Fibroblast of upper back skin (primary cell): ENCODE results near the gene C17orf50.

Experiments
- DNase-seq: peaks from one replicate; pipeline ENCODE4 v3.0.0-alpha.2; 2013

The C17orf50 gene

DNA sequence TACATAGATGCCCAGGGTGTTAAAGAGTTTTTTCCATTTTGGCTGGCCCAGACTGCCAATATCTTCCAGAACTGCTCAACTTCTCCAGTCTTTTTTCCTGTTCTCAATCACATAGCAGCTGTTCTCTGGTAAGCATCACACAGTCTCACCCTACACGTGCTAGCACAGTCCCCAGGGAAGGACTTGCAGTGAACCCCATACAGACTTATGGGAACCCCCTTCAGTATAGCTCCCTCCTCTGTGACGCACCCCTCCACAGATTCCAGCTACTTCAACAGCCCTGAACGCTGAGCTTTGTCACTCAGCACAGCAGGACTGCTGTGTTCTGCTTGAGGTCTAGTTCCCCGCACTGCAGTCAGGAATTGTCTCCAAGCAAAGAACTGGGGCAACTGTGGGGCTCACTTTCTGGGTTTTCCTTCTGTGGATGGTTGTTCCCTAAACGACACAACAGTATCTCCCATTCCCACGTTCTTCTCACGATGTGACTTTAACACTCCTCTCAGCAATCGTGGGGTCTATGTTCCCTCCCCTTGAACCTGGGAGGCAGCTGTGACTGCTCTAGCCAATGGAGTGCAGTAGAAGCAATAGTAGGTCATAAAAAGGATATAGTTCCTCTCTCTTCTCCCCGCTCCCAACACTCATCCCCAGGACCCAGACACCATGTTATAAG, 31.1 kb downstream of the C17orf50 start:
- no peak for DNase-seq

GRCh38 chr17:35793257-35793656, 32.6 kb downstream of the C17orf50 start:
- DNase-seq = no peak

DNA sequence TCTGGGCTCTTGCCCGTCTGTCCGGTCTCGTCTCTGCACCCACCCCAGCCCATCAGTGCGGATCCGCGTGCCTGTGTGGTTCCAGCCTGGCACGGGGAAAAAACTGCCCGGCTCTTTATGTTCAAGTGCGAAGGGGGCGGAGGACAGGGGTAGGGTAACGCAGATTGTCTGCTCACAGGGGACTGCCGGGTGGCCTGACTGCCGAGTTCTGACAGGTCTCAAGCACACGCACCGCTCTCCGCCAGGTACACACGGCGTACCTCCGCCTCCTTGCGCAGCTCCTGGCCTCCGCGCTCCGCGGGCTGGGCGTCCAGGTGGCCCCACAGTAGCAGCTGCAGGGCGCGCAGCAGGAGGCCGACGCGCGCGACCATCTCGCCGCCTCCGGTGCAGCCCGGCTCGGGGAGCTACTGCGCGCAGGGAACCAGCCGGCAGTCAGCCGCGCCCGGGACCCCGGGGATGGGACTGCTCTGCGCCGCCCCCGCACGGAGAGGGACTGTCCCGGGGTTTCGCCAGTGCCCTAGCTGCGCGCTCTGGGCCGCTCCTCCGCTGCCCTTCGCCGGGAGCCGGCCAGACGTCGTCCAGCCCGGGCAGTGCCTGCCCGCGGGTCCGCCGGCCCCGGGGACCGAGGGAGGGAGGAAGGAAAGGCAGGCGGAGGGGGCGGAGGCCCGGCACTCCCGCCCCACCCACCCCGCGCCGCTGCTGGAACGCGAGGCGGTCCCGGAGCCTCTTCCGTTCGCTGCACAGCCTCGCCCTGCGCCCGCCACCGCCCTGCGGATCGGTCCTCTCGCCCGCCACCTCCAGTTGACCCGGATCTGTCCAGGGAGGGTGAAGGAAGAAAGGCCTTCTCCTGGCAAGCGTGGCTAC, 34.6 kb downstream of the C17orf50 start, which contains the start of gene MMP28:
MMP28 (minus strand) TSS at position 635 of the 864 bp plus-strand sequence; CDS start at position 371, 264 bp downstream.
- no peak for DNase-seq

- DNase-seq = no peak
Measured at GRCh38 chr17:35795871-35796265, 35.2 kb downstream of the C17orf50 start.

GRCh38 chr17:35796942-35797341, 36.3 kb downstream of the C17orf50 start:
- DNase-seq = no peak

DNA sequence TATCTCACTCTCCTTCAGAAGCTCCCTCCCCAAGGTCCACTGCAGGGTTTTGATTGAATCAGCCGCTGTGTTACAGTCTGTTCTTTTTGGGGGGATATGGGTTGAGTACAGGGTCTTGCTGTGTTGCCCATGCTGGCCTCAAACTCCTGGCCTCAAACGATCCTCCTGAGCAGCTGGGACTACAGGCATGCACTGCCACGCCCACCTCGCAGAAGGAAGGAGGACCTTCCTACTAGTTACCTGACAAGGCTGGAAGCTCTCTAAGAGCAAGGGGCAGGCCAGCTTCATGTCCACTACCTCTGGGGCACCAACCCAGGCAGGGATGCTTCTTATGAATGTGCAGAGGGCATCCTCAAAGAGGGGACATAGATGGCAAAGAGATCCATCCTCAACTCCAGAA, 36.7 kb downstream of the C17orf50 start:
- DNase-seq = no peak

GRCh38 chr17:35797918-35798317, 37.2 kb downstream of the C17orf50 start:
- DNase-seq = no peak

DNA sequence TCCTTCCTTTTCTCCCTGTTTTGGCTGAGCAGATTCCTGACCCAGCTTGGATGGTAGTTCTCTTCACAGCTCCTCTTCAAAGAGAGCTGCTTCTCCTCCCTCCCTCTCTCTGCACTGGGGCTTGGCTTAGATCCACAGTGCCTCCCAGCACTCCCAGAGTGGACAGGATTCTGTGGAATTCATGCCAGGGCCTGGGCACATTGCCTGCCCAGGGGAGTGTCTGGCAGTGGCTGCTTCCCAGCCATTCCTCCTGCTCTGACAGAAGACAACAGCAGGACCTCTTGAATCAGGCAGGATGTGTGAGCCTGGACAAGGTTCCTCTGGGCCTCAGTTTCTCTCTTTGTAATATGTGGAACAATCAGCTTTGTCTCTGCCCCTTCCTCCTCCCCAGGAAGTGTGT, 39.3 kb downstream of the C17orf50 start:
- DNase-seq = peak; percentile 54

GRCh38 chr17:35801583-35802224, 41.0 kb downstream of the C17orf50 start:
- DNase-seq = peak; percentile 58

DNA sequence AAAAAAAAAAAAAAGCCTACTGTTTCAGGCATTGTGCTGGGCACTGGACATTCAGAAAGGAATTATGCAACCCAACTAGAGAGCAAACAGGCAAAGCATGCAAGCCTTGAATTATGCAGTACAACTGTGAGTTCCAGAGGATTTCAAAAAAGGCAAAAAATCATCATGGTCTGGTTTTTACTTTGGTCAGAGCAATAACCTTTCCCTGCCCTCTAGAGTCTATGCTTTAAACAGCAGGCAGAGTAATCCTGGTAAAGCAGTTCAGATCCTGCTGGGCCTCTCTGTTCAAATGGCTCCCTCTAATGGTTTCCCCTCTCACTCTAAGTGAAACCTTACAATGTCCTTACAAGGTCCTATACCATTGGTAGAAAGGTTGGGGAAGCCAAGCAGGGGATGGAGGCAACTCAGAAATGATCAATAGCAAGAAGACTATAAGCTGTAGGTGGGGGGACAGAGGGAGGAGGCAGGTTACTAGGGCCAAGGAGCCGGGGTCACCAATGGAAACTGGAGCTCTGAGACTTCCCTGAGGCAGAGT, 44.0 kb downstream of the C17orf50 start:
- DNase-seq = peak; percentile 90

- DNase-seq = peak; percentile 70
Measured at GRCh38 chr17:35807371-35808144, 46.9 kb downstream of the C17orf50 start.

DNA sequence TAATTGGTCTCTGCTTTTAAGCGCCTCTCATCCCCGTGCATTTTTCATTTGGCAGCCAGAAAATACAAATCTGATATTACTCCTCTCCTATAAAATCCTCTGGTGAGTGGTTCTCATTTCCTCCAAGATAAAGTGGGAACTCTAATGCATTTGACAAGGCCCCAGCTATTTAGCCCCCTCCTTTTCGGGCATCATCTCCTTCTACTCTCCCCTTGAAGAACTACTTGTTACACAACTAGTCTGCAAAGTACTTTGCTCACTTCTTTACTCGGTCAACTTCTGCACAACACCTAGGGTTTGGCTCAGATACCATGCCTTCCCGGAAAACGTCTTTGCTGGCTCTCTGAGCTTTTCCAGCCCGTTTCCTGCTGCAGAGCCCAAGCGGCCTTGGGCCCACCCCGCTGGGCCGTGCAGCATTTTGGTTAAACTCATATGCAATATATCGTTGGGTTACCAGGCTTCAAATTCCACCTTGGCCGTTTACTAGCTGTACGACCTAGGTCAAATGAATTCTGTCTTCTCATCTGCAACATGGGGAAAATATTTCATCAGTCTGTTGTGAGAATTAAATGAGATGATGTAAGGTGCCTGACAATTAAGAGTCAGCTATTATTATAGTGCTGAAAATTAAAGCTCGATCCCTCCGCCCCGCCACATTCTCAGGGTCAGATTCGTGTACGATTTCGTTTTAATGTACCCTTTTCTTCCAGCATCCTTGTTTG, 47.7 kb downstream of the C17orf50 start:
- DNase-seq = peak; percentile 53

DNA sequence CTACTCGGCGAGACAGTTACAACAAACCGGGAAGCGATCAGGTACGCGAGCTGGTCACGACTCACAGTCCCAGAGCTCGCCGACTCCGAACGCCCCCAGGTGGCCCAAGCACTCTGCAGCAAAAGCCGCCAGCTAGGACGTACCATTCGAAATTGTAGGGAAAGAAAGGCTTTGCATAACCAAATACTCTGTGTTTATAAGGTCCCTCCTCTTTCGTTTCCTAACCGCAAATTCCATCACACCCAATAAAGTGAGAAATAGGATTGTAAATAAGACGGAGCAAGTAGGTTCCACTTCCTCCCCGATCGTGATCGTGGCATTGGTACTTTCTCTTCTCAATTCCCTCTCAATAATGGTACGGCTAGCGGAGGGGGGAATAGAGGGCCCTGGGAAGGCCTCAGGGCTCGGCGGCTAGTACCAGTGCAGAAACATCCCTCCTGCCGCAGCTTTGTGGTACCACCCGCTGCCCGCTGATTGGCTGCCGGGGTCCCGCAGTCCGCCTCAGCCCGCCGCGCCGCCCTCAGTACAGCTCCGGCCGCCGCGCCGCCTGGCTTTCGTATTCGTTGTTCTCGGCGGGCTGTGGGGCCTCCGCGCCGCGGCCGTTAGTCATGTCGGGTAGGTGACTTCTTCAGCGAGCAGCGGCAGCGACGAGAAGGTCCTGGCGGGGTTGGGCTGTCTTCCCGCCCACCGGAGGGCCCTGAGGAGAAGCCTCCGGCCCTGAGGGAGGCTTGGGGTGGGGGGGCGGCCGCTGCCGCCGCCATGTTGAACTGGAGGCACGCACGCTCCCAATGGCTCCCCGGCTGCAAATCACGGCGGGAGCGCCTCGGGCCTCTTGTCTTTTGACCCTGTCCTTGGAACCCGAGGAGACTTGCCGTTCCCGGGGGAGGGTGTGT, 48.5 kb downstream of the C17orf50 start, which contains the start of gene TAF15:
TAF15 (plus strand) TSS at position 523 of the 893 bp plus-strand sequence; CDS start at position 609, 86 bp downstream.
- peak; percentile 99 for DNase-seq

DNA sequence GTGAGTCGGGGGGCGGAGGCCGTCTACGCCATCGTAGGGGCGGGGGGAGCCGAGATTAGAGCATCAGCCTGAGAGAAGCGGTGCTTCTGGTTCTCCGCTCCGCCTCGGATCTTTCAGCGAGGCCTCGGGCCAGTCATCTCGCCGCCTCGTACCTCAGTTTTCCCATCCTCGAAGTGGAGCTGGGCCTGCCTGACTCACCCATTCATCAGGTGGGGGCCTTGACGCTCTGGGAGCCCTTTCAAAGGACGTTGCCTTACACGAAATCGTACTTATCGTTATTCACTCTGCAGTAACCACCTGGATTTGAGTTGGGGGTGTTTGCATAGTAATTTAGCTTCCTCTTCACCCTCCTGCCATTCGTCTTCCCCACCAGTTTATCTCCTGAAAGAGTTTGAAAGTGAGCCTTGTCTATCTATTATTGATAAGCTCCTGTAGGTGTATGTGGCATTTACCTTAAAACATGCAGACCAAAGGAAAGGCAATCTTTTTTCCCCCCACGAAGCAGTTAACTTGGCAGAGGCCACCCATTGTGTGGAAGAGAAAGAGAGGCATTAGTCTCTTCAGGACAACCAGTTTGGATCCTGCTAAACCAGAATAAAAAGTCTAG, 49.3 kb downstream of the C17orf50 start:
- DNase-seq = no peak

DNA sequence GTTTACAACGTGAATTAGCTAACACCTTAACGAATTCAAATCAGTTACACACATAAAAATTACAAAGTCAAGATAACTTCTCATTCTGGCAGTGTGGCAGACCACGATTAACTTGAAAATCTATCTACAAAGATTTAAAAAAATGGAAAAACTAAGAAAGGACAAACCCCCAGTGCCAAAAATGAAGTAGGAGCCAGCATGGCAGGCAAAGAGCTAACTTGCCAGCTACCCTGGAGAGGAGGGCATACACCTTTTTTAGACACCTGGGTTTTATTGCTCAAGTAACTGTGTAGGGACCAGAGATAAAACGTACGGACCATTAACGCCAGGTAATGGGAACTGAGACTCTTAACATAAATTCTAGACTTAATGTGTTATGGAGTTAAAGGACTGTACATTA, 51.1 kb downstream of the C17orf50 start:
- no peak for DNase-seq

DNA sequence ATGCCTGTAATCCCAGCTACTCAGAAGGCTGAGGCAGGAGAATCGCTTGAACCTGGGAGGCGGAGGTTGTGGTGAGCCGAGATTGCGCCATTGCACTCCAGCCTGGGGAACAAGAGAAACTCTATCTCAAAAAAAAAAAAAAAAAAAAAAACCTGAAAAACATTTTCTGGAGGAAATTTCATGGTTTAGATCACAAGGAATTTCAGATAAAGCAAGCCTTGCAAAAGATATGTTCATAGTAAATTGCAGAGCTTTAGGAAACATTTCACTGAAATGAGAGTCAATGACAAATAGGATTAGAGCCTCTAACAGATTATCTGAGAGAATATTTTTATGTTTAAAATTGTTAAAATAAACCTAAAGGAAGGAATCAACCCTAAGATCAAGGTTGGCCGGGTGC, 51.8 kb downstream of the C17orf50 start:
- no peak for DNase-seq
